Measurements from ENCODE around the gene PLPP3.

The PLPP3 gene

GRCh38 chr1:56493826-56494225 is 85.5 kb downstream of the PLPP3 start:
- no peak for DNase-seq

- DNase-seq = no peak
Measured at GRCh38 chr1:56491441-56491840, 87.9 kb downstream of the PLPP3 start.

GRCh38 chr1:56490619-56491018 is 88.7 kb downstream of the PLPP3 start:
- DNase-seq = no peak

- DNase-seq = no peak
Measured at GRCh38 chr1:56489695-56490094, 89.7 kb downstream of the PLPP3 start.

- DNase-seq = no peak
Measured at GRCh38 chr1:56484695-56485094, 94.7 kb downstream of the PLPP3 start.

GRCh38 chr1:56483104-56483503 is 96.3 kb downstream of the PLPP3 start:
- no peak for DNase-seq

- DNase-seq = no peak
Measured at GRCh38 chr1:56482486-56482885, 96.9 kb downstream of the PLPP3 start.

GRCh38 chr1:56481140-56481694 is 98.1 kb downstream of the PLPP3 start:
- DNase-seq = no peak

- DNase-seq = no peak
Measured at GRCh38 chr1:56478734-56479133, 100.6 kb downstream of the PLPP3 start.

GRCh38 chr1:56477164-56478111 is 101.9 kb downstream of the PLPP3 start:
- DNase-seq = no peak

- DNase-seq = no peak
Measured at GRCh38 chr1:56473582-56474270, 105.6 kb downstream of the PLPP3 start.

- no peak for DNase-seq
Measured at GRCh38 chr1:56472860-56473259, 106.5 kb downstream of the PLPP3 start.

- DNase-seq = no peak
Measured at GRCh38 chr1:56469640-56470371, 109.6 kb downstream of the PLPP3 start.

GRCh38 chr1:56468518-56468917 is 110.8 kb downstream of the PLPP3 start:
- DNase-seq = no peak

GRCh38 chr1:56466538-56466937 is 112.8 kb downstream of the PLPP3 start:
- no peak for DNase-seq

GRCh38 chr1:56464294-56464693 is 115.1 kb downstream of the PLPP3 start:
- no peak for DNase-seq

GRCh38 chr1:56463376-56463775 is 116.0 kb downstream of the PLPP3 start:
- DNase-seq = no peak

GRCh38 chr1:56462209-56462608 is 117.2 kb downstream of the PLPP3 start:
- no peak for DNase-seq

- DNase-seq = no peak
Measured at GRCh38 chr1:56461158-56462127, 117.9 kb downstream of the PLPP3 start.

- DNase-seq = no peak
Measured at GRCh38 chr1:56459260-56459659, 120.1 kb downstream of the PLPP3 start.

- DNase-seq = no peak
Measured at GRCh38 chr1:56457756-56458375, 121.5 kb downstream of the PLPP3 start.

Data from stimulated activated naive CD4-positive, alpha-beta T cell (primary cell).